B cell (primary cell): ENCODE results near the gene B4GALNT1. TPM values are rescaled to one million over a fixed set of nuclear protein-coding genes. Genes with fewer than 3 reads are reported as not detected.

Source experiments
- ATAC-seq: fragments of 200-7000 bp; cut with Tn5 transposase; one replicate; pipeline ENCODE4 v1.10.0; 2021; ENCODE audit warnings: low read depth, mild to moderate bottlenecking, moderate number of reproducible peaks, moderate library complexity
- CTCF ChIA-PET: fragments of 350-600 bp; sonication (Branson Sonifier 250); formaldehyde crosslinking; loops from one replicate; lab custom pipeline; 2021; ENCODE audit warnings: antibody characterized with exemption, inconsistent platforms; lab: Charles Lee
- POLR2A ChIA-PET: fragments of 350-600 bp; sonication (Branson Sonifier 250); formaldehyde crosslinking; loops from one replicate; lab custom pipeline; 2021; ENCODE audit warnings: antibody characterized with exemption; lab: Charles Lee
- DNase-seq: peaks from one replicate; pipeline ENCODE4 v3.0.0; 2013
- H2AFZ ChIP-seq: 2 replicates; pipeline ENCODE4 v1.6.1; 2012; ENCODE audit warnings: mild to moderate bottlenecking, low read depth, low read length; ENCODE audit not compliant: insufficient read depth, poor library complexity, severe bottlenecking
- H3K27ac ChIP-seq, 2 donors: 1 replicate in 1 of 2; 2 replicates in 1 of 2; pipeline ENCODE4 v1.5.1; 2012 to 2013; ENCODE audit warnings: low read length in 2 of 2, mild to moderate bottlenecking in 2 of 2, moderate library complexity in 1 of 2
- H3K27me3 ChIP-seq, 4 experiments: fragments of 200-600 bp in 1 of 4; sonication (generic) in 1 of 4; replicated peaks in 1 of 4; 1 replicate in 2 of 4; 2 replicates in 2 of 4; pipeline versions ENCODE4 v1.6.1 to v1.7.0; 2013 to 2016; ENCODE audit warnings: low read length in 3 of 4, mild to moderate bottlenecking in 2 of 4, mixed read lengths in 1 of 4, moderate library complexity in 1 of 4; ENCODE audit not compliant: insufficient read depth in 4 of 4, control insufficient read depth in 3 of 4; ENCODE audit errors: control extremely low read depth in 1 of 4
- H3K36me3 ChIP-seq, 2 experiments: replicated peaks in 1 of 2; 1 replicate in 1 of 2; 2 replicates in 1 of 2; pipeline versions ENCODE4 v1.6.1 to v1.7.1; 2013; ENCODE audit warnings: low read length in 1 of 2; ENCODE audit not compliant: insufficient read depth in 2 of 2, control insufficient read depth in 1 of 2; ENCODE audit errors: control extremely low read depth in 1 of 2, extremely low read depth in 1 of 2
- H3K4me1 ChIP-seq, 2 donors: fragments of 200-600 bp in 1 of 2; sonication (generic) in 1 of 2; 1 replicate in 1 of 2; 2 replicates in 1 of 2; pipeline versions ENCODE4 v1.5.1 to v1.6.1; 2013 to 2017; ENCODE audit warnings: low read length in 2 of 2; ENCODE audit not compliant: control insufficient read depth in 2 of 2, insufficient read depth in 2 of 2
- H3K4me2 ChIP-seq: replicated peaks from 2 replicates; pipeline ENCODE3; 2012; ENCODE audit warnings: mild to moderate bottlenecking, low read depth, low read length; ENCODE audit not compliant: poor library complexity, severe bottlenecking
- H3K4me3 ChIP-seq, 5 experiments: fragments of 200-600 bp in 1 of 5; sonication (generic) in 1 of 5; 1 replicate in 3 of 5; 2 replicates in 2 of 5; pipeline versions ENCODE4 v1.5.1 to v1.7.0; 2011 to 2016; ENCODE audit warnings: low read length in 4 of 5, mild to moderate bottlenecking in 4 of 5, low read depth in 2 of 5, control low read depth in 1 of 5, moderate library complexity in 1 of 5; ENCODE audit not compliant: insufficient read depth in 1 of 5; ENCODE audit errors: control extremely low read depth in 1 of 5, extremely low read depth in 1 of 5
- H3K79me2 ChIP-seq: fragments of 200-600 bp; sonication (generic); one replicate; pipeline ENCODE4 v1.6.0; 2016; ENCODE audit warnings: low read length; ENCODE audit not compliant: control insufficient read depth, insufficient read depth
- H3K9ac ChIP-seq: fragments of 200-600 bp; sonication (generic); 2 replicates; pipeline ENCODE4 v1.6.1; 2017; ENCODE audit warnings: mild to moderate bottlenecking, low read length, moderate library complexity
- H3K9me3 ChIP-seq, 3 donors: one replicate each; pipeline versions ENCODE4 v1.6.1 to v1.7.1; 2013; ENCODE audit warnings: low read length in 2 of 3; ENCODE audit not compliant: control insufficient read depth in 2 of 3, insufficient read depth in 1 of 3; ENCODE audit errors: control extremely low read depth in 1 of 3
- H4K20me1 ChIP-seq: 2 replicates; pipeline ENCODE4 v1.6.0; 2012; ENCODE audit warnings: mild to moderate bottlenecking, low read length; ENCODE audit not compliant: insufficient read depth, control insufficient read depth, poor library complexity, severe bottlenecking
- H3K27ac Mint-ChIP-seq: one replicate; pipeline ENCODE4 v1.8.0; 2021; ENCODE audit warnings: mixed read lengths
- H3K27me3 Mint-ChIP-seq: one replicate; pipeline ENCODE4 v1.8.0; 2021; ENCODE audit warnings: mixed read lengths
- H3K4me1 Mint-ChIP-seq: one replicate; pipeline ENCODE4 v1.8.0; 2021; ENCODE audit warnings: mixed read lengths
- H3K4me3 Mint-ChIP-seq: one replicate; pipeline ENCODE4 v1.8.0; 2021; ENCODE audit warnings: mixed read lengths
- H3K9me3 Mint-ChIP-seq: one replicate; pipeline ENCODE4 v1.8.0; 2022; ENCODE audit warnings: mixed read lengths; ENCODE audit not compliant: insufficient read depth
- EZH2 ChIP-seq: IDR thresholded peaks from 2 replicates; pipeline ENCODE4 v1.6.1; 2012; ENCODE audit warnings: borderline replicate concordance, low read depth, mild to moderate bottlenecking, moderate library complexity, low read length; ENCODE audit not compliant: insufficient read depth, poor library complexity, severe bottlenecking
- WGBS: methylation state at CpG from one replicate; pipeline ENCODE4 v1.1.5; 2013; ENCODE audit warnings: missing lambda C conversion rate; ENCODE audit not compliant: insufficient coverage; 5-methylcytosine and 5-hydroxymethylcytosine counted together
- intact Hi-C: fragments of 100-400 bp; cut with micrococcal nuclease; formaldehyde crosslinking; loops from one replicate; pipeline ENCODE4 v1.10.0; 2022
- polyA plus RNA-seq: library from polyadenylated mRNA; depleted of rRNA; stranded (reverse); fragments of >200 nt; gene quantifications from 2 replicates; pipeline ENCODE4 v1.2.3, GENCODE V29; 2012
- total RNA-seq, 2 donors: library from RNA; stranded (reverse); fragments of 120-200 nt in 1 of 2; gene quantifications; 1 replicate in 1 of 2; 2 replicates in 1 of 2; pipeline versions ENCODE4 v1.2.3 to v1.2.4, GENCODE V29; 2013 to 2022
- TF ChIP-seq, protein P1 (sequence below): fragments of 200-600 bp; IDR thresholded peaks from one replicate; pipeline ENCODE4 v1.8.0; 2022; ENCODE audit warnings: antibody characterized with exemption, mild to moderate bottlenecking

The B4GALNT1 gene
- total and polyA plus RNA-seq, 2 donors (not counting 1 experiment from before 2014, with no cell fraction given): 0.04 to 0.22 TPM

DNA sequence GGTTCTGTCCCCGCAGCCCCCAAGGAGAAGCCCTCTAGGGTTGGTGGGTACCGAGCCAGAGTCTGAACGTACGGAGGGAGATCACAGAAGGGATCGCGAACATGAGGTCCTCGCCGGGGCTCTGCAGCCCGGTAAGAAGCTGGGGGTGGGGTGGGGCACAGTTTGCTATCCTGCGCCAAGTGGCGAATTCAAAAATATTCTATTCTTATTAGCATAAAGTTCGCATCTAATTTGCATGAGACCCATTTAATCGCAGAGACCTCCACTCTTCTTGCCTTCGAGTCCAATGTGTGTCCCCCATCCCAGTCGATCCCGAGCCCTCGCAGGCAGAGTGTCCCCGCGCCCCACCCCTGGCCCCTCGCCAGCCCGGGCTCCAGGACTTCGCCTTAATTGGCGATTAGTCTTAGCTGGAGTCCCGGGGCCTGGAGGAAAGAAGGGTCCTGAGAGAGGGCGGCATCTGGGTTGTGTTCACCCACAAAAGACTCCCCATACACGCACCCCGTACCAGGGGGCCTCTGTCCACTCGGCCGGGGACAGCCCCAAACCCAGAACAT lies 22.4 kb downstream of the B4GALNT1 start:
- Histone ChIP-seq H3K9me3 (peaks cover 0 to 5% (median 0%) of the 10 kb centered on the region in 3 donors), H2AFZ (peak overlapping the region; percentile 73), H3K36me3 (no peaks in the 10 kb centered on the region), H3K79me2 (no peaks in the 10 kb centered on the region), H3K4me2 (peak overlapping the region; percentile 97), H3K9ac (peak overlapping the region; percentile 63), H3K4me1 (peaks cover 52 to 53% of the 10 kb centered on the region in 2 donors), H3K4me3 (peak overlapping the region in 4 of 5 experiments; percentile 34 to 62 (median 50)), H3K27ac (no peak overlapping the region), H3K27me3 (peaks cover 0 to 72% (median 35%) of the 10 kb centered on the region in 4 experiments), H4K20me1 (peaks cover 4% of the 10 kb centered on the region)
- DNase-seq (peak; percentile 42), ATAC-seq (no peak)
- Mint-ChIP-seq H3K4me3 (peak overlapping the region; percentile 81), H3K27ac (no peak overlapping the region), H3K9me3 (no peaks in the 10 kb centered on the region), H3K27me3 (peaks cover 46% of the 10 kb centered on the region), H3K4me1 (peaks cover 49% of the 10 kb centered on the region)
- intact Hi-C loops: no loop called here
- TF ChIP-seq, protein P1, sequence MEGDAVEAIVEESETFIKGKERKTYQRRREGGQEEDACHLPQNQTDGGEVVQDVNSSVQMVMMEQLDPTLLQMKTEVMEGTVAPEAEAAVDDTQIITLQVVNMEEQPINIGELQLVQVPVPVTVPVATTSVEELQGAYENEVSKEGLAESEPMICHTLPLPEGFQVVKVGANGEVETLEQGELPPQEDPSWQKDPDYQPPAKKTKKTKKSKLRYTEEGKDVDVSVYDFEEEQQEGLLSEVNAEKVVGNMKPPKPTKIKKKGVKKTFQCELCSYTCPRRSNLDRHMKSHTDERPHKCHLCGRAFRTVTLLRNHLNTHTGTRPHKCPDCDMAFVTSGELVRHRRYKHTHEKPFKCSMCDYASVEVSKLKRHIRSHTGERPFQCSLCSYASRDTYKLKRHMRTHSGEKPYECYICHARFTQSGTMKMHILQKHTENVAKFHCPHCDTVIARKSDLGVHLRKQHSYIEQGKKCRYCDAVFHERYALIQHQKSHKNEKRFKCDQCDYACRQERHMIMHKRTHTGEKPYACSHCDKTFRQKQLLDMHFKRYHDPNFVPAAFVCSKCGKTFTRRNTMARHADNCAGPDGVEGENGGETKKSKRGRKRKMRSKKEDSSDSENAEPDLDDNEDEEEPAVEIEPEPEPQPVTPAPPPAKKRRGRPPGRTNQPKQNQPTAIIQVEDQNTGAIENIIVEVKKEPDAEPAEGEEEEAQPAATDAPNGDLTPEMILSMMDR: no peak
- no peak for TF ChIP-seq EZH2
- ChIA-PET CTCF (interaction anchor here (0.9 to 12.6 kb wide), 2 partner anchors 12 to 27 kb away, joined by 3 to 97 read pairs; no protein-coding TSS in a partner anchor), POLR2A (interaction anchor here (0.6 kb wide), 2 partner anchors 9 to 25 kb away, joined by 3 to 4 read pairs; no protein-coding TSS in a partner anchor)
- 11% methylated on average over 20 of the region's 29 CpGs for WGBS
